SK-N-SH treated with all-trans-retinoic acid at 6 μM for 48 hours (cell line): ENCODE measurements around the gene DDX31.

Experiments
- ARNTL ChIP-seq: fragments of 450-650 bp; formaldehyde crosslinking; IDR thresholded peaks from 2 replicates; pipeline ENCODE4 v1.5.0; 2020; ENCODE audit warnings: low read depth, mild to moderate bottlenecking, moderate library complexity, borderline replicate concordance
- BACH2 ChIP-seq: fragments of 250-450 bp; sonication (Bioruptor Pico); IDR thresholded peaks from 2 replicates; pipeline ENCODE4 v1.9.0; 2021; ENCODE audit warnings: mild to moderate bottlenecking, borderline replicate concordance
- OSR1 ChIP-seq: fragments of 250-450 bp; sonication (Bioruptor Pico); IDR thresholded peaks from 2 replicates; pipeline ENCODE4 v1.8.0; 2022; ENCODE audit warnings: moderate library complexity, mild to moderate bottlenecking, inconsistent platforms
- PATZ1 ChIP-seq: fragments of 250-450 bp; sonication (Bioruptor Pico); IDR thresholded peaks from 2 replicates; pipeline ENCODE4 v1.8.0; 2020; ENCODE audit warnings: mild to moderate bottlenecking, moderate library complexity, borderline replicate concordance
- RARB ChIP-seq: fragments of 250-450 bp; sonication (Bioruptor Pico); IDR thresholded peaks from 2 replicates; pipeline ENCODE4 v1.8.0; 2021; ENCODE audit warnings: mild to moderate bottlenecking, moderate library complexity
- ZFP3 ChIP-seq: fragments of 250-450 bp; sonication (Bioruptor Pico); IDR thresholded peaks from 2 replicates; pipeline ENCODE4 v1.5.0; 2020; ENCODE audit warnings: mild to moderate bottlenecking, moderate library complexity
- ZFP30 ChIP-seq: fragments of 450-650 bp; formaldehyde crosslinking; IDR thresholded peaks from 2 replicates; pipeline ENCODE4 v1.5.0; 2022; ENCODE audit warnings: mild to moderate bottlenecking, moderate library complexity
- ZNF8 ChIP-seq: fragments of 450-650 bp; formaldehyde crosslinking; IDR thresholded peaks from 2 replicates; pipeline ENCODE4 v1.5.0; 2020; ENCODE audit warnings: mild to moderate bottlenecking, moderate library complexity

GRCh38 chr9:132683873-132684272 is 14.1 kb upstream of the DDX31 start:
- TF ChIP-seq ZFP30 (CRISPR knock-in tag) (no peak), PATZ1 (CRISPR knock-in tag) (no peak), OSR1 (no peak), RARB (CRISPR knock-in tag) (no peak), BACH2 (CRISPR knock-in tag) (no peak), ZNF8 (CRISPR knock-in tag) (no peak), ARNTL (CRISPR knock-in tag) (no peak), ZFP3 (no peak)
